Measurements from ENCODE around the gene KRABD2.

Gene KRABD2

DNA sequence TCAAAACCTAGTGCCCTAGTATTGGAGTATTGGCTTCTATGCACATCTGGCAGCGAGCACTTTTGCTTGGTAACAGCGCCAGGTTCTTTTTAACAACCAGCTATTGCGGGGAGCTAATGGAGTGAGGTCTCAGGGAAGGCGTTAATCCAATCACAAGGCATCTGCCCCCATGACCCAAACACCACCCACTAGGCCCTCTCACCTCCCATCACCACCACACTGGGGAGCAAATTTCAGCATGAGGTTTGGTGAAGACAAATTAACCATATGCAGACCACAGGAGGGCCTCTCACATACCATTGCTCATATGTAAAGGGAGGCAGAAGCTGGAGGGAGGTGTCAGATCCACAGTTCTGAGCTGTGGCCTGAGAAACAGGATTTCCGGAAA is 37.8 kb downstream of the KRABD2 start:
- H3K4me2 ChIP-seq (replicated peaks; ENCODE audit: low read depth, low read length, poor library complexity, severe bottlenecking), result no peak overlapping the region
- no peaks in the 10 kb centered on the region for H3K79me2 ChIP-seq (ENCODE audit: control insufficient read depth, insufficient read depth, low read length)
- no peak overlapping the region for H3K27ac Mint-ChIP-seq
- H3K27ac ChIP-seq (ENCODE audit: low read length in 2 of 2), result no peak overlapping the region
- peaks cover 10% of the 10 kb centered on the region for H3K27me3 Mint-ChIP-seq
- ChIA-PET CTCF (interaction anchor here (1.0 kb wide), 1 partner anchor 13 kb away, joined by 5 read pairs; no protein-coding TSS in a partner anchor), POLR2A (no interaction called here)
- H3K9me3 Mint-ChIP-seq (ENCODE audit: insufficient read depth), result no peaks in the 10 kb centered on the region
- no peak overlapping the region for H3K4me3 Mint-ChIP-seq
- TF ChIP-seq EZH2 (IDR thresholded peaks at IDR 0.05; ENCODE audit: borderline replicate concordance, insufficient read depth, low read depth, low read length, poor library complexity, severe bottlenecking), result no peak
- TF ChIP-seq, protein P1, sequence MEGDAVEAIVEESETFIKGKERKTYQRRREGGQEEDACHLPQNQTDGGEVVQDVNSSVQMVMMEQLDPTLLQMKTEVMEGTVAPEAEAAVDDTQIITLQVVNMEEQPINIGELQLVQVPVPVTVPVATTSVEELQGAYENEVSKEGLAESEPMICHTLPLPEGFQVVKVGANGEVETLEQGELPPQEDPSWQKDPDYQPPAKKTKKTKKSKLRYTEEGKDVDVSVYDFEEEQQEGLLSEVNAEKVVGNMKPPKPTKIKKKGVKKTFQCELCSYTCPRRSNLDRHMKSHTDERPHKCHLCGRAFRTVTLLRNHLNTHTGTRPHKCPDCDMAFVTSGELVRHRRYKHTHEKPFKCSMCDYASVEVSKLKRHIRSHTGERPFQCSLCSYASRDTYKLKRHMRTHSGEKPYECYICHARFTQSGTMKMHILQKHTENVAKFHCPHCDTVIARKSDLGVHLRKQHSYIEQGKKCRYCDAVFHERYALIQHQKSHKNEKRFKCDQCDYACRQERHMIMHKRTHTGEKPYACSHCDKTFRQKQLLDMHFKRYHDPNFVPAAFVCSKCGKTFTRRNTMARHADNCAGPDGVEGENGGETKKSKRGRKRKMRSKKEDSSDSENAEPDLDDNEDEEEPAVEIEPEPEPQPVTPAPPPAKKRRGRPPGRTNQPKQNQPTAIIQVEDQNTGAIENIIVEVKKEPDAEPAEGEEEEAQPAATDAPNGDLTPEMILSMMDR (IDR thresholded peaks at IDR 0.05), result no peak
- H3K4me1 ChIP-seq (ENCODE audit: control insufficient read depth in 2 of 2, insufficient read depth in 2 of 2, low read length in 2 of 2), result peaks cover 7% of the 10 kb centered on the region in 2 donors
- H3K4me3 ChIP-seq (ENCODE audit: control extremely low read depth in 1 of 5, extremely low read depth in 1 of 5, insufficient read depth in 1 of 5, low read depth in 2 of 5, low read length in 4 of 5), result no peak overlapping the region
- no peaks in the 10 kb centered on the region for H3K27me3 ChIP-seq (replicated peaks in 1 of 4; ENCODE audit: control extremely low read depth in 1 of 4, control insufficient read depth in 3 of 4, insufficient read depth in 4 of 4, low read length in 3 of 4)
- H2AFZ ChIP-seq (ENCODE audit: insufficient read depth, low read depth, low read length, poor library complexity, severe bottlenecking), result peak overlapping the region; percentile 52
- H3K9me3 ChIP-seq (ENCODE audit: control extremely low read depth in 1 of 3, control insufficient read depth in 2 of 3, insufficient read depth in 1 of 3, low read length in 2 of 3), result no peaks in the 10 kb centered on the region
- intact Hi-C loops (cut with micrococcal nuclease), result no loop called here
- WGBS (ENCODE audit: insufficient coverage), result 88% methylated on average over 1 of the region's 5 CpGs
- H3K36me3 ChIP-seq (replicated peaks in 1 of 2; ENCODE audit: control extremely low read depth in 1 of 2, control insufficient read depth in 1 of 2, extremely low read depth in 1 of 2, insufficient read depth in 2 of 2, low read length in 1 of 2), result no peaks in the 10 kb centered on the region
- H3K9ac ChIP-seq (ENCODE audit: low read length), result peak overlapping the region; percentile 47
- DNase-seq, result no peak
- ATAC-seq (ENCODE audit: low read depth), result no peak
- H4K20me1 ChIP-seq (ENCODE audit: control insufficient read depth, insufficient read depth, low read length, poor library complexity, severe bottlenecking), result no peaks in the 10 kb centered on the region
- H3K4me1 Mint-ChIP-seq, result peaks cover 11% of the 10 kb centered on the region

DNA sequence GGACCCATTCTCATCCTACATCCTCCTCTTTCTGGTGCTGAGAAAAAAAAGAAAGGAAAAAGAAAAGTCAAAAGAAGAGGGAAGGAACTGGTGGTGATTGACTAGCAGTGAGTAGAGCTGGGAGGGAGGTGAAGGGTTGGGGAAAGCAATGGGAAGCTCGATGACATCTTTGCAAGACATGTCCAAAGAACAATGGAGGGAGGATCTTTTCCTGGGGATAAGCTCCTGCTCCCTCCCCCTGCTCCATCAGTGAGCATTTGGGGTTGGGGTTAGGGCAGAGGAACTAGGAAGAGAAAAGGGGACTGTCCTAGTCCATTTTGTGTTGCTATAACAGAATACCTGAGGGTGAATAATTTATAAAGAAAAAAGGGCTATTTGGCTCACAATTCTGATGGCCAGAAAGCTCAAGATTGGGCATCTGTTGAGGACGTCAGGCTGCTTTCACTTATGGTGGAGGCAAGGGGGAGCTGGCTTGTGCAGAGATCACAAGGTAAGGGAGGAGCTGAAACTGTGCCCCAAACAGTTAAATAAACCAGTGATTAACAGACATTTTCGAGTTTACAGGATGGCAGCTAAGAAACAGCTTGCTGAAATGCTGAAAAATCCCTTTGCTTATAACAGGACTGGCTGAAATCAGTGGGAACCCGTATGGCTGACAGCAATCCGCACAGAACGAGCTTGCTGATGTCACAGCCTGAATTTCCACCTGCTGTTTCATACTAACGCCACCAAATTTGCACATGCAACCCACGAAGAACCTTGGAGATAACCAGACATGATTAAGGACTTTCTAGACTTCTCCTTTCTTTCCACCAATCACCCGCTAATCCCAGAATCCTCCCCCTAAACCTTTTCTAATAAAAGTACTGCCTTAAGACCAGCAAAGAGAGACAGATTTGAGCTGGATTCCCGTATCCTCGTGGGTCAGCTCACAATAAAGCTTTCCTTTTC is 38.4 kb downstream of the KRABD2 start:
- Histone ChIP-seq H3K9ac (ENCODE audit: low read length) (peak overlapping the region; percentile 47), H3K27ac (ENCODE audit: low read length in 2 of 2) (no peak overlapping the region), H3K79me2 (ENCODE audit: control insufficient read depth, insufficient read depth, low read length) (no peaks in the 10 kb centered on the region), H3K4me2 (replicated peaks; ENCODE audit: low read depth, low read length, poor library complexity, severe bottlenecking) (peak overlapping the region; percentile 55), H2AFZ (ENCODE audit: insufficient read depth, low read depth, low read length, poor library complexity, severe bottlenecking) (peak overlapping the region; percentile 52), H3K4me1 (ENCODE audit: control insufficient read depth in 2 of 2, insufficient read depth in 2 of 2, low read length in 2 of 2) (peaks cover 7% of the 10 kb centered on the region in 2 donors), H3K4me3 (ENCODE audit: control extremely low read depth in 1 of 5, extremely low read depth in 1 of 5, insufficient read depth in 1 of 5, low read depth in 2 of 5, low read length in 4 of 5) (no peak overlapping the region), H3K36me3 (replicated peaks in 1 of 2; ENCODE audit: control extremely low read depth in 1 of 2, control insufficient read depth in 1 of 2, extremely low read depth in 1 of 2, insufficient read depth in 2 of 2, low read length in 1 of 2) (no peaks in the 10 kb centered on the region), H3K27me3 (replicated peaks in 1 of 4; ENCODE audit: control extremely low read depth in 1 of 4, control insufficient read depth in 3 of 4, insufficient read depth in 4 of 4, low read length in 3 of 4) (peaks cover 0 to 2% (median 0%) of the 10 kb centered on the region in 4 experiments), H4K20me1 (ENCODE audit: control insufficient read depth, insufficient read depth, low read length, poor library complexity, severe bottlenecking) (no peaks in the 10 kb centered on the region), H3K9me3 (ENCODE audit: control extremely low read depth in 1 of 3, control insufficient read depth in 2 of 3, insufficient read depth in 1 of 3, low read length in 2 of 3) (no peaks in the 10 kb centered on the region)
- Mint-ChIP-seq H3K27me3 (peaks cover 14% of the 10 kb centered on the region), H3K4me1 (peaks cover 11% of the 10 kb centered on the region), H3K9me3 (ENCODE audit: insufficient read depth) (no peaks in the 10 kb centered on the region), H3K27ac (no peak overlapping the region), H3K4me3 (peak overlapping the region; percentile 8)
- 7% methylated on average over 7 of the region's 11 CpGs for WGBS (ENCODE audit: insufficient coverage)
- DNase-seq (peak; percentile 33), ATAC-seq (ENCODE audit: low read depth) (no peak)
- TF ChIP-seq, protein P1 (IDR thresholded peaks at IDR 0.05), result no peak
- TF ChIP-seq EZH2 (IDR thresholded peaks at IDR 0.05; ENCODE audit: borderline replicate concordance, insufficient read depth, low read depth, low read length, poor library complexity, severe bottlenecking), result no peak
- ChIA-PET POLR2A (no interaction called here), CTCF (interaction anchor here (1.0 kb wide), 1 partner anchor 12 kb away, joined by 5 read pairs; no protein-coding TSS in a partner anchor)
- intact Hi-C loops (cut with micrococcal nuclease), result no loop called here

Data from B cell (primary cell).